Measurements from ENCODE around the gene CDYL.
A peak's percentile ranks its signal among the peaks of the same experiment; 100 is the strongest.
"Not testable (repeated sequence)": the region's sequence is repeated elsewhere in the genome, so short reads cannot be mapped to it uniquely, and the experiment has no call there.

Gene CDYL

DNA sequence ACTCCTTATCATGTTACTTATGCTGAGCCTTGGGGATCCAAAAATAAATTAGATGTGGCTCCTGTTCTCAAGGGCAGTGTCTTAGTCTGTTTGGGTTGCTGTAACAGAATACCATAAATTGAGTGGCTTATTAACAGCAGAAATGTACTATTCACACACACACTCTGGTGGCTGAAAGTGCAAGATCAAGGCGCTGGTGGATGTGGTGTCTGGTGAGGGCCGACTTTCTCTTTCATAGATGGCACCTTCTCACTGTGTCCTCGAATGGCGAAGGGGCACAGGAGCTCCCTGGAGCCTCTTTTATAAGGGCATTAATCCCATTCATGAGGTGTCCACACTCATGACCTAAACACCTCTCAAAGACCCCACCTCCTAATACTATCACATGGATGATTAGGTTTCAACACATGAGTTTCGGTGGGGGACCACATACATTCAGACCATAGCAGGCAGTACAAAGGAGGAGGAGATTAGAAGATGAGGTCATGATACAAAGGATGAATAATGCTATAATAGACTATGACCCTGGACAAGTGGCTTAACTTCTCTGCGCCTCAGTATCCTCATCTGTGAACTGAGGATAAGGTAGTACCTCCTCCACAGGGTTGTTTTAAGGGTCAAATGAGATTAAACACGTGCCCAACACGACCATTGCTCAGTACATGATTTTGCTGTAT is 193.5 kb downstream of the CDYL start:
- no peak for DNase-seq

DNA sequence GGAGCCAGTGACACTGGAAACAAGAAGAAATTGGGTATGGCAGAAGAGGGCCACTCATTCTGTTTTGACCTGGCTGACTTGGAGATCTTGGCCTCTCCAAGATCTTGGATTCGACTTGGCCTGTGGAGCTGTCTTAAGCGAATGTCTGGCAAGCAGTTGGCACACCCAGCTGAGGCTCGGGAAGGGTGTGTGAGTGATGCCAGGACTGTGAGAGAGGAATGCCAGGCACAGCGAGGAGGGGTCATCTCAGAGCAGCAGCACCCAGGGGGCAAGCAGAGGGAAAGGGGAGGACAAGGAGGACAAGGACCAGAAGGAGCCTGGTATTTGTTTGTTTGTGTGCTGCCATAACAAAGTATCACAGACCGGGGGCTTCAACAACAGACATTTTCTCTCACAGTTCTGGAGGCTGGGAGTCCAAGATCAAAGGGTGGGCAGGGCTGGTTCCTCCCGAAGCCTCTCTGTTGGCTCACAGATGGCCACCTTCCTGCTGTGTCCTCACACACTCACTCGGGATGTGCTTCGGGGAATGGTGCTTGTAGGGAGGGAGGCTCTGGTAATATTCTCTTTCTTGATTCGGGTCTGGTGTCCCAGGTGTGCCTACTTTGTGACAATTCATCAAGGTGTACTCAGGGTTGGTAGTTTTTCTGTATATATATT is 194.7 kb downstream of the CDYL start:
- DNase-seq: no peak

DNA sequence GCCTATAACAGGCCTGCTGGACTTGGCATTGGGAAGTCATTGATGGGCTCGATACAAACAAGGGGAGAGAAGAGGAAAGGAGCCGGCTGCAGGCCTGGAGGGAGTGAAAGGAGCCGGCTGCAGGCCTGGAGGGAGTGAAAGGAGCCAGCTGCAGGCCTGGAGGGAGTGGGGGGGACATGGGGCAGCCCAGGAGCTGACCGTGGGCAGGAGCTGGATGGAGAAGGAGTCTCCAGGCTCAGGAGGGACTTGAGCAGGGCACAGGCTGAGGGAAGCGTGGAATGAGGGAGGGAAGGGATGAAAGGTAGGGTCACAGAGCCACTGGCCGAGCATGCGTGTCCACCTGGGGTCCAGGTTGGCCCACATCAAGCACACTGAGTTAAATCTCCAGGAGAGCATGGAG is 195.6 kb downstream of the CDYL start:
- no peak for DNase-seq

DNA sequence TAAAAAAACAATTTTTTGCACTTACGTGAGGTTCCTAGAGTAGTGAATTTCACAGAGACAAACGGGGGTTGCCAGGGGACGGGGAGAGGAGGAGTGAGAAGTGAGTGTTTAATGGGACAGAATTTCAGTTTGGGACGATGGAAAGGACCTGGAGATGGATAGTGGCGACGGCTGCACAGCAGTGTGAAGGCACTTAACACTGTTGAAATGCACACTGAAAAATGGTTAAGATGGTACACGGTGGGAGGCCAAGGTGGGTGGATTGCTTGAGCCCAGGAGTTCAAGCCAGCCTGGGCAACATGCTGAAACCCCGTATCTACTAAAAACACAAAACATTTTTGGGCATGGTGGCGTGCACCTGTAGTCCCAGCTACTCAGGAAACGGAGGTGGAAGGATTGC is 196.2 kb downstream of the CDYL start:
- DNase-seq: no peak

DNA sequence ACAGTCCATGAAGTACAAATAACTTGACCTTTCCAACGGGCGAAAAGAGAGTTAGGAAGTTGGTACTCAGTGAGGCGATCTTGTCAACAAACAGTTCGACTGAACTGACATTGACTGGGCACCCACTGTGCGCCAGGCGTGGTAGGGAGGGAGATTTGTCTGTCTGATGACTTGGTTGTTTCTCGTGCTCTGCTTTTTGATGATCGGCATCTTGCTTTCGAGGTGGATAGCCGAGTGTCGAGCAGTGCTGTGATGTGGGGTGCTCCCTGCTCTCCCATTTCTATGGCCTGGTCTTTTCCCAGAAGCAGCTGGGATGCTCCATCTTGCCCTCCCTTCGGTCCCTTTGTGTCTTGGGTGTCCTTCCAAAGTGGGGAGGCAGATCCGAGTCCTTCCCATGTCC is 197.2 kb downstream of the CDYL start:
- DNase-seq: no peak

DNA sequence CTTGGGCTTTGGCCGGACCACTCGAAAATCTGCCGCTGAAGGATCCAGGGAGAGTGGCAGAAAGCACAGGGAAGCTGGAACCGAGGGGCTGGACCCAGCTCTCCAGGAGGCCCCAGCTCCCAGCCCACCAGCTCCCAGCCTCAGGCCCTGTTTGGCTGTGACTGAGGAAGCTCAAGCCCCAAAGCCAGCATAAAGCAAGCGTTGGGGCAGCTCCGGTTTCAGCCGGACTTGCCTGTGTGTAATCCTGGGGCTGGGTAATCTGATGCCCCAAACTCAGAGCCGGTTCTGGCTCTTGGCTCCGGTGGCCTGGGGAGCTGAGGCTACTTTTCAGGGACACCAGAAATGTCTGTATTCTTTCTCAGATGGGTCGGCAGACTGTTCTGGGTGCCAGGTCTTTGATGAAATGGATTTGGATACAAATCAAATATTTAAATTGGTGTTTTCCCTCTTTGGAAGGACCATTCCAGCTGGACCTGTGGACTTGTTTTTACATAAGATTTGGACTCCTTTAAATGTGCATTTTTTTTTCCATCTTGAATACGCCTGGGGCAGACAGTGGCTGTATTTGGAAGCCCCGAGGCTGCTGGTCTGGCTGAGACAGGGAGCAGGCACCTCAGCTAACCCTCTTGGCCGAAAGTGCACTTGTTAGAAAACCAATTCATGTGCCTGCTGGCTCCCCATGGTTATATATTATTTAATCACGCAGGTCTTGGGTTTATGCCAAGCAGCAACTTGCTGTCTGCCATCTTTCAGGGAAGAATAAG is 198.0 kb downstream of the CDYL start:
- peak; percentile 28 for DNase-seq

DNA sequence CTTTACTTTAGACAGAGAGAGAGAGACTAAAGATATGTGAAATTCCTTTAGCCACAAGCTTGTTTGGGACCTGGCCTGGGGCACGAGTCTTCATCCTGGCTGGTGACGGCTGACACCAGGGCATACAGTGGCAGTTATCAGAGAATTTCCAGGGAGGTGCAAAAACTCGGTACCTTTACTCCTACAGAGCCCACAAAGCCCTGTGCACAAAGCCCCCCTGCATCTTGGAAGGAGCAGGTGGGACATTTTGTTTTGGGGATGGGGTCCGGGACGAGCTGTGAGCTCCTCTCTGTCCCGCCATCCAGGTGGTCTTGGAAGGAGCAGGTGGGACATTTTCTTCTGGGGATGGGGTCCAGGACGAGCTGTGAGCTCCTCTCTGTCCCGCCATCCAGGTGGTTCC is 198.8 kb downstream of the CDYL start:
- DNase-seq: no peak

DNA sequence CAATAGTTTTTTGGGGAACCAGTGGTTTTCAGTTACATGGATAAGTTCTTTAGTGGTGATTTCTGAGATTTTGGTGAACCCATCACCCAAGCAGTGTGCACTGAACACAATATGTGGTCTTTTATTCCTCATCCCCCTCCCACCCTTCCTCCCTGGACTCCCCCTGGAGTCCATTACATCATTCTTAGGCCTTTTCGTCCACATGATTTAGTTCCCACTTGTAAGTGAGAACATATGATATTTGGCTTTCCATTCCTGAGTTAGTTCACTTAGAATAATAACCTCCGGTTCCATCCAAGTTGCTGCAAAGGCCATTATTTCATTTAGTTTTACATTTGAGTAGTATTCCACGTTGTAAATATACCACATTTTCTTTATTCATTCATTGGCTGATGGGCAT is 199.3 kb downstream of the CDYL start:
- DNase-seq: no peak

DNA sequence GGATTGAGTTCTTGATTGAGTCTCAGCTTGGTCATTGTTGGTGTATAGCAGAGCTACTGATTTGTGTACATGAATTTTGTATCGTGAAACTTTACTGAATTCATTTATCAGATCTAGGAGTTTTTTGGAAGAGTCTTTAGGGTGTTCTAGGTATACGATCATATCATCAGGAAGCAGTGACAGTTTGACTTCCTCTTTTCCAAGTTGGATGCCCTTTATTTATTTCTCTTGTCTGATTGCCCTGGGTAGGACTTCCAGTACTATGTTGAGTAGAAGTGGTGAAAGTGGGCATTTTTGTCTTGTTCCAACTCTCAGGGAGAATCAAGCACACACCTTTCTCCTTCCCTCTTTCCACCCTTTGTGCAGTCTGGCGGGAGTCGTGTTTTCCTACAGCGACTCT is 201.3 kb downstream of the CDYL start:
- DNase-seq: no peak

DNA sequence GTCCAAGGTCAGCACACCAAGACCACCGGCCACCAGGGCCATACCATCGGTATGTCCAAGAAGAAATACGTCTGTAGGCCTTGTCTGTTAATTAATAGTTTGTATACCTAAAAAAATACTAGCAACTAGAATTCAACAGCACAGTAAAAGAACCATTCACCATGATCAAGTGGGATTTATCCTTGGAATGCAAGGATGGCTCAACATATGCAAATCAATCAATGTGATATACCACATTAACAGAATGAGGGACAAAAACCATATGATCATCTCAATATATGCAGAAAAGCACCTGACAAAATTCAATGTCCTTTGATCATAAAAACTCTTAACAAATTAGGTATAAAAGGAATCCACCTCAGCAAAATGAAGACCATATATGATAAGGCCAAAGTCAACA is 203.2 kb downstream of the CDYL start:
- DNase-seq: no peak

DNA sequence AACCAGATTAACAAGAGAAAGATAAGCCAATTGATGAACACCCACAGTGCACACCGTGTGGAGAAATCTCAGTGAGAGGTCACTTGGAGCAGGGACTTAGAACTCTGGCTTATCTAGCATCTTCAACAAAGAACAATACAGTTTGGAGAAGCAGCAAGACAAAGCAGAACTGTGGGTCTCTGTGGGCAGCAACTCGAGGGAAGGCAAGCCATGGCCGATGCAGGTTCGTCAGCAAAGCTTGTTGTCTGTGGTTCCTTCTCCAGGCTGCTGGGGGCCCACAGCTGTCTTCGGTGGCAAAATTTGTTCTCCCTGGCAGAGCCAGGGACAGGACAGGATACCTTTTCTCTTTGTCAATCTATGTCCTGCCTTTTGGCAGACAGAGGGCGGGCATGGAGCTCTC is 205.6 kb downstream of the CDYL start:
- no peak for DNase-seq

DNA sequence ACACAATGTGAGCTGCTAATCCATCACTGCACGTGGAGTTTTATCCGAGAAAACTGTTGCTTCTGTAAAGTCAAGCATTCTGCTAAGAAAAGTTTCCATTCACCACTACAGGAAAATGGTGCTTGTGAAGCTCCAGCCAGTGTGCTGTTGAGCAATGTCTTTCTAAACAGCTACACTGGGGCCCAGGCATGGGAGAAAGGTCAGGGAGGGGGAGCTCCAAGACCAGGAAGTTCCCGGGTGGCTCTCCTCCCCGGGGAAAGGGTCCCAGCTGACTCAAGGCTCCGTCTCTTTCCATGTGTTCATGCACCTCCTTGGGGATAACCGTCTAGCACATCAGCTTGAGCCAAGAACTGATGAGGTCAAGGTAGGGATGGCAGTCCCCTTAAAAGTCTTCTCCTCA is 207.1 kb downstream of the CDYL start:
- no peak for DNase-seq

DNA sequence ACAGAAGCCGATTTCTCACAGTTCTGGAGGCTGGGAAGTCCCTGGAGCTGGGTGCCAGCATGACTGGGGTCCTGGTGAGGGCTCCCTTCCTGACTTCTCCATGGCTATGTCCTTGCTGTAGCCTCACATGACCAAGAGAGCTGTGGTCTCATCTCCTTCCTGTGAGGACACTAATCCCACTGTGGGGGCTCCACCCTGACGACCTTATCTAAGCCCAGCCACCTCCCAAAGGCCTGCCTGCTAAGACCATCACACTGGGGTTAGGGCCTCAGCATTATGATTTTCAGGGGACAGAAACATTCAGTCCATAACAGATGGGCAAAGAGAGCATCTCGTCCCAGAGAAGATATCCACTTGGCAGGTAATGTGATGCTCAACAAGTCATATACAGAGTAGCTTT is 210.8 kb downstream of the CDYL start:
- no peak for DNase-seq

DNA sequence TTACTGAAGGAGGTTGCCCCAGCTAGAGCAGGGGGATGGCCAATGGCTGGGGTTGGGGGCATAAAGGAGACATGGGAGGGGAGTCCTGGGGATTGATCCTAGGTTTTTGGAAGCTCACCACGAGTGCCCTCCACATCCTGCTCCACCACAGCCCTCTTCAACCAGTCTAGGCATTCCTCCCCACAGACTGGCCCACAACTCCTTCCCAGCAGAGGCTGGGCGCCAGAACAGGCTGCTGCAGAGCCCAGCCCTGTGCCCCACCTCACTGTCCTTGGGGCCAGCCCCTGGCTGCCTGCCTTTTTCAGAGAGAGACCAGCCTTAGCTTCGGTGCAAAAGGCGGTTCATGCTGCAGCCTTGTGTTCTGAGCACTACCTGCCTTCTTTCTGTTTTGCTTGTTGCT is 211.2 kb downstream of the CDYL start:
- DNase-seq: no peak

DNA sequence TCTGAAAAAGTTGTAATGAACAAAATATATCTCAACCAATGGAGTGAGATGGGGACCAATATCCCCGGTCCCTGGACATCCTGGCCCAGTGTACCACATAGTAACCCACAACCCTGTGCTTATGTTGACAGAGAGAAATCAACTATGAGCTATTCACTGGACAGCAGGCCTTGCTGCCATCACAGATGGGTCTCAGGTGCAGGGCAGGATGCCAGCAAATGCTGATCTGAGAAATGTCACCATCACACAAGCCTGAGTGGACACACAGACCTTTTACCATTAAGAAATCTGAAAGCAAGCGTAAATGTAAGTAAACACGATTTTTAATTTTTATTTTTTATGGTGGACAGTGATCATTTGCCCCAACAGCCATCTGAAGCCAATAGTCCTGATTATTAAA is 218.5 kb downstream of the CDYL start:
- no peak for DNase-seq

DNA sequence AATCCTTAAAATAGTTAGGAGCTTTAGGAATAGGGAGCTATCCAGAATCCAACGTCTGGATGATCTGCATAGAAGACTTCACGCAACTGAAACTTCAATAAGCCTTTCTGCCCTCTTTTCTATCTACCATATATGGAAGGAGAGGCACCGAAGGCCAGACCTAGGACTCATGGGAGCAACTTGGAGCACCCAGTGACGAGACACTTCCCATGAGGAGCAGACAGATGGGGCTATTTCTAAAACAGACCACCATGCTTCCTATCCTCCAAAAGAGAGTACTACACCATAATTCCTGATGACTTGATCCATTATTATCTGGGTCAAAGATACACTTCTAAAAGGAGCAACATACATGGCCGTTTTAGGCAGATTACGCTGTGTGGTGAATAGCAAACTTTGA is 221.7 kb downstream of the CDYL start:
- DNase-seq: no peak

DNA sequence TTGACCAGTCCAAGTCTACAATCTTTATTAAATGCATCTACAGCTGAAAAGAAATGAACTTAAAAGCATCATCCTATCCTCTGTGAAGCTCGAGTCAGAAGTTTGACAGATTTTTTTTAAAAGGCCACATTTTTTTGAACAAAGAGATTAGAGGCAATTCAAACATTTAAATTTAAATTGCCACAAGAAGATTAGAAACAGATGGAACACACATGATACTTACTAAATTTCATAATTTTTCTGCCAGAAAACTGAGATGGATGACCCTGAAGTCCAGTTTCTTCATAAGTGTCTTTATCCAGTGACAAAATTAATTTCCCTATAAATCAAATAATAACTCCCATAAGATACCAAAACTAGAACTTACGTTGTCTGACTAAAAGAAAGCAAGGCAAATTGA is 223.4 kb downstream of the CDYL start:
- no peak for DNase-seq

DNA sequence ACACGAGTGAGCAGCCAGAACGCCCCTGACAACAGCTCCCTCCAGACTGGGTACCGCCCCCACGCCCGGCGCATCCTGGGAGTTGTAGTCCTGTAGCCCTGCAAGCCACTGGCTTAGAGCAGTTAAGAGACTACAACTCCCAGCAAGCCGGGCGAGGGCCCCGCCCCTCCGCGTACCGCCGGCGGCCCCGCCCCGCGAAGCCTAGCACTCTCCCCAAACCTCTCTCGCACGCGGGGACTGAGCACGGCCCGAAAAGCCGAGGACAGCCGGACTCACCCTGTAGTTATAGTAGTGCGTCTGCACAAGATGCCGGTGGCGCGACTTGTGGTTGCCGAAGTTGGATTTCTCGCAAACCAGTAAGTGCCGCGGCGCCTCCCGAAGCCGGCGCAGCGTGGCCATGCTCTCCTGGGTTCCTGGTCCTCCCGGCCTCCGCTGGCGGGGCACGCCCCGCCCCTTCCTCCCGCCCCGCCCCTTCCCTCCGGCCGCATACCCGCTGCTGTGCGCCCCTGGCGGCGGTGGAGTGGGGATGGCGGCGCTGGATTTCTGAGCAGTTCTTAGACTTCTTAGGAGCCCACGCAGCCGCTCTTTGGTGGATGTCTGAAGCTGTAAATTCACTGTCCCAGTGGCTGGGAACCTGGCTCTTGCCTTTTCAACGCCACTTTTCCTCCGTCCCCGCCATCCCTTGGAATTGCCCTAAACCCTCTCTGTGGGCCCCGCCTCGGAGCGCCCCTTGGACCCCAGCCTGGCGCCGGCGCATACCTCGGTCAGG is 227.6 kb downstream of the CDYL start, which contains the start of gene RPP40:
TSS of gene RPP40 (minus strand) at position 434 of the 769 bp plus-strand sequence. CDS start at position 399, 35 bp downstream.
- peak; percentile 98 for DNase-seq

DNA sequence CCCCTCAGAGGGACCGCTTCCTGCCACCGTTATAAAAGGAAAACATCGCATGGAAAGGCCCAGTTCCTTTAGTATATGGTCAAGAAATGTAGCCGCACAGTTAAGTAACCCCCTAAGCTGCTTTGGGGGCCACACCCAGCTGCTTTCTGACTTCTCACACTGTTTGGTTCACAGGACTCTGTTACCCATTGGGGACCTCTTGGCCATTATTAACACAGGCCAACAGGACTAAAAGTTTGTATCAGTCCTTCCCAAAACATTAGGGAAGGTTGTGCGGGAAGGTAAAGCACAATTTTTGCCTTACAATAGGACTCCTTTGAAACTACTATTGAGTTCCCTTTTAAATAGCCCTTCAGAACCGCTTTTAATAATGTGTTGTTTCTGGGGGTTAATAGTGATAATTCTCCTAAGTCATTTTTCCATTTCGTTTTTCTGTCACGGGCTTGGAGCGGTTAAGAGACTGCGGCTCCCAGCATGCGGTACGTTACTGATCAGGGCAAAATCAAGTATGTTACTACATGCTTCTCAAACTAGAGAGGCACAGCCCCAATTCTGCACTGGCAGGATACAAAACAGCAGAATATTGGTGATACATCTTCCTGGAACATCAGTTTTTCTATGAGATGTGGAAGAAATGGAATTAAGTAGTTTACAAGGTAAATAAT is 228.3 kb downstream of the CDYL start:
- peak; percentile 21 for DNase-seq

DNA sequence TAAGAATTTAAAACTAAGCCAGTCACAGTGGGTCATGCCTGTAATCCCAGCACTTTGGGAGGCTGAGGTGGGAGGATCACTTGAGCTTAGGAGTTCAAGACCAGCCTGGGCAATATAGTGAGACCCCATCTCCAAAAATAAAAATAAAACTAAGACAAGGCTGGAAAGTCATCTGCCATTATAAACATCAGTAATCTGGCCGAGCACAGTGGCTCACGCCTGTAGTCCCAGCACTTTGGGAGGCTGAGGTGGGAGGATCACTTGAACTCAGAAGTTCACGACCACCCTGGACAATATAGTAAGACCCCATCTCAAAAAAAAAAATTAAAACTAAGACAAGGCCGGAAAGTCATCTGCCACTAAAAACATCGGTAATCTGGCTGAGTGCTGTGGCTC is 228.8 kb downstream of the CDYL start:
- DNase-seq: not testable (repeated sequence)
